PC-9 (cell line): ENCODE measurements around the gene MAEA. TPM values are rescaled to one million over a fixed set of nuclear protein-coding genes. Genes with fewer than 3 reads are reported as not detected.

Experiments
- BruUV-seq: library from RNA; stranded (reverse); fragments of 400-500 nt; replicated peaks from 2 replicates; lab custom pipeline; 2021; lab: Mats Ljungman, UMichigan
- CTCF ChIA-PET: fragments of 300-600 bp; sonication (Branson Sonifier 250); formaldehyde crosslinking; loops from one replicate; lab custom pipeline; 2022; ENCODE audit warnings: antibody characterized with exemption; lab: Charles Lee
- POLR2A ChIA-PET: fragments of 300-600 bp; sonication (Branson Sonifier 250); formaldehyde crosslinking; loops from one replicate; lab custom pipeline; 2022; ENCODE audit warnings: antibody characterized with exemption; ENCODE audit not compliant: unreplicated experiment; lab: Charles Lee
- DNase-seq, 2 experiments: peaks; one replicate each; pipeline versions ENCODE4 v3.0.0 to v3.0.0-alpha.2; 2015 to 2022; ENCODE audit warnings: mixed read lengths in 1 of 2
- H2AFZ ChIP-seq: fragments of 200-600 bp; sonication (generic); 2 replicates; pipeline ENCODE4 v1.8.1; 2017; ENCODE audit warnings: antibody characterized with exemption
- H3F3A ChIP-seq: fragments of 200-600 bp; sonication (generic); 2 replicates; pipeline ENCODE4 v1.8.1; 2017; ENCODE audit warnings: antibody characterized with exemption, mild to moderate bottlenecking, low read depth; ENCODE audit not compliant: insufficient read depth
- H3K27ac ChIP-seq: fragments of 200-600 bp; sonication (generic); 2 replicates; pipeline ENCODE4 v1.6.1; 2016; ENCODE audit warnings: mixed run types
- H3K27me3 ChIP-seq: fragments of 200-600 bp; sonication (generic); 2 replicates; pipeline ENCODE4 v1.6.1; 2016; ENCODE audit warnings: low read depth, mixed run types; ENCODE audit not compliant: insufficient read depth
- H3K36me3 ChIP-seq: fragments of 200-600 bp; sonication (generic); 2 replicates; pipeline ENCODE4 v1.6.1; 2016; ENCODE audit warnings: low read depth, mixed run types
- H3K4me1 ChIP-seq: fragments of 200-600 bp; sonication (generic); replicated peaks from 2 replicates; pipeline ENCODE4 v1.6.1; 2016; ENCODE audit warnings: mixed run types; ENCODE audit not compliant: insufficient read depth
- H3K4me2 ChIP-seq: fragments of 200-600 bp; sonication (generic); 2 replicates; pipeline ENCODE4 v1.6.1; 2017; ENCODE audit warnings: mixed run types
- H3K4me3 ChIP-seq: fragments of 200-600 bp; sonication (generic); 2 replicates; pipeline ENCODE4 v1.6.1; 2016; ENCODE audit warnings: mixed run types
- H3K79me2 ChIP-seq: fragments of 200-600 bp; sonication (generic); 2 replicates; pipeline ENCODE4 v1.6.1; 2017; ENCODE audit warnings: low read depth, mixed run types
- H3K9me2 ChIP-seq: fragments of 200-600 bp; sonication (generic); 2 replicates; pipeline ENCODE4 v1.8.1; 2017; ENCODE audit warnings: mild to moderate bottlenecking; ENCODE audit not compliant: insufficient read depth
- H3K9me3 ChIP-seq: fragments of 200-600 bp; sonication (generic); 2 replicates; pipeline ENCODE4 v1.8.1; 2016; ENCODE audit warnings: low read depth; ENCODE audit not compliant: insufficient read depth
- H4K20me1 ChIP-seq: fragments of 200-600 bp; sonication (generic); 2 replicates; pipeline ENCODE4 v1.8.1; 2017; ENCODE audit not compliant: insufficient read depth
- EZH2 ChIP-seq: fragments of 200-600 bp; sonication (generic); IDR thresholded peaks from 2 replicates; pipeline ENCODE4 v1.8.0; 2017; ENCODE audit warnings: antibody characterized with exemption, low read depth
- intact Hi-C: fragments of 100-400 bp; cut with micrococcal nuclease; formaldehyde crosslinking; loops from one replicate; pipeline ENCODE4 v1.10.0; 2022; ENCODE audit not compliant: unreplicated experiment
- total RNA-seq: library from RNA; stranded (reverse); gene quantifications from 2 replicates; pipeline ENCODE4 v1.2.3, GENCODE V29; 2021
- TF ChIP-seq, protein P1 (sequence below): fragments of 200-600 bp; sonication (generic); conservative IDR thresholded peaks from 2 replicates; pipeline ENCODE4 v1.6.1; 2017; ENCODE audit warnings: mixed run types, antibody characterized with exemption, mild to moderate bottlenecking, moderate library complexity

MAEA gene
- total RNA-seq, 1 experiment from 2014 or later, result 79.4 TPM

GRCh38 chr4:1315306-1315705, 25.6 kb downstream of the MAEA start:
- TF ChIP-seq, protein P1, sequence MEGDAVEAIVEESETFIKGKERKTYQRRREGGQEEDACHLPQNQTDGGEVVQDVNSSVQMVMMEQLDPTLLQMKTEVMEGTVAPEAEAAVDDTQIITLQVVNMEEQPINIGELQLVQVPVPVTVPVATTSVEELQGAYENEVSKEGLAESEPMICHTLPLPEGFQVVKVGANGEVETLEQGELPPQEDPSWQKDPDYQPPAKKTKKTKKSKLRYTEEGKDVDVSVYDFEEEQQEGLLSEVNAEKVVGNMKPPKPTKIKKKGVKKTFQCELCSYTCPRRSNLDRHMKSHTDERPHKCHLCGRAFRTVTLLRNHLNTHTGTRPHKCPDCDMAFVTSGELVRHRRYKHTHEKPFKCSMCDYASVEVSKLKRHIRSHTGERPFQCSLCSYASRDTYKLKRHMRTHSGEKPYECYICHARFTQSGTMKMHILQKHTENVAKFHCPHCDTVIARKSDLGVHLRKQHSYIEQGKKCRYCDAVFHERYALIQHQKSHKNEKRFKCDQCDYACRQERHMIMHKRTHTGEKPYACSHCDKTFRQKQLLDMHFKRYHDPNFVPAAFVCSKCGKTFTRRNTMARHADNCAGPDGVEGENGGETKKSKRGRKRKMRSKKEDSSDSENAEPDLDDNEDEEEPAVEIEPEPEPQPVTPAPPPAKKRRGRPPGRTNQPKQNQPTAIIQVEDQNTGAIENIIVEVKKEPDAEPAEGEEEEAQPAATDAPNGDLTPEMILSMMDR, result no peak
- TF ChIP-seq EZH2, result no peak
- peaks cover 4% of the 10 kb centered on the region; the same call in 1 of the 2 replicates for H3F3A ChIP-seq
- no peak overlapping the region for H3K27ac ChIP-seq
- H3K9me3 ChIP-seq, result no peaks in the 10 kb centered on the region
- no peak overlapping the region for H2AFZ ChIP-seq
- POLR2A ChIA-PET, result no interaction called here
- no peak overlapping the region for H3K4me3 ChIP-seq
- intact Hi-C loops, result no loop called here
- CTCF ChIA-PET, result no interaction called here
- BruUV-seq, result no TSS peak
- no peak overlapping the region for H3K4me2 ChIP-seq
- peaks cover 8% of the 10 kb centered on the region; the same call in 1 of the 2 replicates for H3K79me2 ChIP-seq
- no peaks in the 10 kb centered on the region for H3K9me2 ChIP-seq
- no peaks in the 10 kb centered on the region for H3K4me1 ChIP-seq
- no peak for DNase-seq
- H3K36me3 ChIP-seq, result 0 out of 2 replicates have a peak, but pooled peaks cover 6% of the 10 kb centered on the region
- peaks cover 29% of the 10 kb centered on the region for H4K20me1 ChIP-seq
- no peaks in the 10 kb centered on the region for H3K27me3 ChIP-seq

DNA sequence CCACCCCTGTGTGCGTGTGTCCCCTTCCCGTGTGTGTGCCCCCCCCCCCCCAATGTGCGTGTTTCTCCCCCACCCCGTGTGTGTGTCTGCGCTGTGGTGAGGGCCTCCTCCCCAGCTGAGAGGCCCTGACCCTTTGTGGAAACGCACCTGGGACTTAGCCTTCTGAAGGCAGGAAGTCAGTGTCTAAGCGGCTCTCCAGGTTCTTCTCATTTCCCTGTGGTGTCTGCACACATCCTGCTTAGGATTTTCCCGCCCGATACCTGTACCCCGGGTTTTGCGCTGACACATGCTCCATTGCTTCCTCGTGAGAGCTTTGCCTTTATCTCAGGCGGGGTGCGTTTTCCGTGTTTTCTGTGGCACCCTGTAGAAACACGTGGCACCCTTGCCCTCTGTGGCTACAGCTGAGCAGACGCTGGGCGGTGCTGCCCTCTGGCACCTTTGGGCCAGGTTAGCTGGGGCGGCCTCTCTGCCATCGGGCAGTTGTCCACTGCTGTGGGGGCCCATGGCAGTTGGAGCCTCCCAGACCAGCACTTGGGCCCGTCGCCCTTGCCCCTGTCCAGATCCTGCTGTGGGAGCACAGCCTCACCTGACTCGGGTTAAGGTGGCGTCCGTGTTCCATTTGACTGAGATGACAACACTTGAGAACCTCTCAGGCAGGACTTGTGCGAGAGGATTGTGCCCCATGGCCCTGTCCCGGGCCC, 26.3 kb downstream of the MAEA start:
- Histone ChIP-seq H3K4me2 (no peak overlapping the region), H3K4me1 (no peaks in the 10 kb centered on the region), H3K9me3 (no peaks in the 10 kb centered on the region), H3K4me3 (no peak overlapping the region), H3K27ac (no peak overlapping the region), H3K27me3 (no peaks in the 10 kb centered on the region), H3K9me2 (no peaks in the 10 kb centered on the region), H3F3A (peaks cover 4% of the 10 kb centered on the region; the same call in 1 of the 2 replicates), H2AFZ (no peak overlapping the region), H4K20me1 (peaks cover 22% of the 10 kb centered on the region), H3K79me2 (0 out of 2 replicates have a peak, but pooled peaks cover 4% of the 10 kb centered on the region), H3K36me3 (0 out of 2 replicates have a peak, but pooled peaks cover 6% of the 10 kb centered on the region)
- BruUV-seq, result no TSS peak
- POLR2A ChIA-PET, result no interaction called here
- no peak for DNase-seq
- CTCF ChIA-PET, result no interaction called here
- TF ChIP-seq EZH2, result no peak
- TF ChIP-seq, protein P1, result no peak
- intact Hi-C loops, result no loop called here

GRCh38 chr4:1316537-1317168, 27.0 kb downstream of the MAEA start:
- H3K79me2 ChIP-seq, result no peaks in the 10 kb centered on the region
- ChIA-PET POLR2A (no interaction called here), CTCF (no interaction called here)
- H3F3A ChIP-seq, result peaks cover 5% of the 10 kb centered on the region; the same call in 1 of the 2 replicates
- no peak overlapping the region for H3K27ac ChIP-seq
- TF ChIP-seq, protein P1, result no peak
- TF ChIP-seq EZH2, result no peak
- DNase-seq, result no peak
- no peak overlapping the region for H2AFZ ChIP-seq
- 0 out of 2 replicates have a peak, but pooled peaks cover 6% of the 10 kb centered on the region for H3K36me3 ChIP-seq
- no TSS peak for BruUV-seq
- H3K9me3 ChIP-seq, result no peaks in the 10 kb centered on the region
- no peaks in the 10 kb centered on the region for H3K9me2 ChIP-seq
- H3K4me2 ChIP-seq, result no peak overlapping the region
- intact Hi-C loops, result no loop called here
- H3K27me3 ChIP-seq, result no peaks in the 10 kb centered on the region
- no peak overlapping the region for H3K4me3 ChIP-seq
- H3K4me1 ChIP-seq, result no peaks in the 10 kb centered on the region
- peaks cover 16% of the 10 kb centered on the region for H4K20me1 ChIP-seq
